ENCODE measurements around the gene SPTLC3.

SPTLC3 gene

GRCh38 chr20:13017235-13017634, 8.5 kb downstream of the SPTLC3 start:
- TF ChIP-seq REST (IDR thresholded peaks at IDR 0.05; ENCODE audit: insufficient replicate concordance, low read depth) (no peak), GABPA (IDR thresholded peaks at IDR 0.05; ENCODE audit: low read depth) (no peak), CTCF (IDR thresholded peaks at IDR 0.05; ENCODE audit: insufficient read depth, low read length) (no peak), POLR2AphosphoS5 (IDR thresholded peaks at IDR 0.05; ENCODE audit: low read depth) (no peak), SPI1 (IDR thresholded peaks at IDR 0.05; ENCODE audit: borderline replicate concordance, low read depth) (no peak)
- no peak overlapping the region for H3K4me3 ChIP-seq (replicated peaks; ENCODE audit: insufficient read depth, low read length)
- H3K27ac ChIP-seq (replicated peaks): no peak overlapping the region
- DNase-seq (ENCODE audit: low read depth in 1 of 2, low spot score in 1 of 2): no peak
- no peaks in the 10 kb centered on the region for H3K27me3 ChIP-seq (ENCODE audit: insufficient read depth, poor library complexity, severe bottlenecking)

GRCh38 chr20:13017883-13018535, 9.2 kb downstream of the SPTLC3 start:
- TF ChIP-seq GABPA (IDR thresholded peaks at IDR 0.05; ENCODE audit: low read depth) (no peak), POLR2AphosphoS5 (IDR thresholded peaks at IDR 0.05; ENCODE audit: low read depth) (no peak), CTCF (IDR thresholded peaks at IDR 0.05; ENCODE audit: insufficient read depth, low read length) (no peak), SPI1 (IDR thresholded peaks at IDR 0.05; ENCODE audit: borderline replicate concordance, low read depth) (no peak), REST (IDR thresholded peaks at IDR 0.05; ENCODE audit: insufficient replicate concordance, low read depth) (no peak)
- no peaks in the 10 kb centered on the region for H3K27me3 ChIP-seq (ENCODE audit: insufficient read depth, poor library complexity, severe bottlenecking)
- no peak for DNase-seq (ENCODE audit: low read depth in 1 of 2, low spot score in 1 of 2)
- no peak overlapping the region for H3K4me3 ChIP-seq (replicated peaks; ENCODE audit: insufficient read depth, low read length)
- H3K27ac ChIP-seq (replicated peaks): no peak overlapping the region

- no peak overlapping the region for H3K4me3 ChIP-seq (replicated peaks; ENCODE audit: insufficient read depth, low read length)
- TF ChIP-seq GABPA (IDR thresholded peaks at IDR 0.05; ENCODE audit: low read depth): no peak
- TF ChIP-seq SPI1 (IDR thresholded peaks at IDR 0.05; ENCODE audit: borderline replicate concordance, low read depth): no peak
- no peak for TF ChIP-seq REST (IDR thresholded peaks at IDR 0.05; ENCODE audit: insufficient replicate concordance, low read depth)
- no peak for TF ChIP-seq POLR2AphosphoS5 (IDR thresholded peaks at IDR 0.05; ENCODE audit: low read depth)
- no peak for TF ChIP-seq CTCF (IDR thresholded peaks at IDR 0.05; ENCODE audit: insufficient read depth, low read length)
These were observed 12.6 kb downstream of the SPTLC3 start for GRCh38 chr20:13021205-13021970.

More at GRCh38 chr20:13021205-13021970, 12.6 kb downstream of the SPTLC3 start:
- DNase-seq (ENCODE audit: low read depth in 1 of 2, low spot score in 1 of 2): no peak
- Histone ChIP-seq H3K27ac (replicated peaks) (no peak overlapping the region), H3K27me3 (ENCODE audit: insufficient read depth, poor library complexity, severe bottlenecking) (no peaks in the 10 kb centered on the region)

All from HL-60 (cell line).